Bronchial epithelial cell (primary cell): Measurements from ENCODE around the gene ESPNL. TPM values are rescaled to one million over a fixed set of nuclear protein-coding genes. Genes with fewer than 3 reads are reported as not detected.
A peak's percentile ranks its signal among the peaks of the same experiment; 100 is the strongest.

Experiments used
- DNase-seq: peaks from one replicate; pipeline ENCODE4 v3.0.0-alpha.2; 2010; ENCODE audit warnings: low read depth
- FAIRE-seq: peaks from 2 replicates; lab custom pipeline; 2011; peaks lifted over from hg19 to GRCh38; lab: Jason Lieb, UNC
- H3K27me3 ChIP-seq: 2 replicates; pipeline ENCODE4 v1.5.1; 2011; ENCODE audit warnings: low read length; ENCODE audit not compliant: control insufficient read depth, insufficient read depth
- H3K36me3 ChIP-seq: 2 replicates; pipeline ENCODE4 v1.5.1; 2011; ENCODE audit warnings: low read length; ENCODE audit not compliant: control insufficient read depth, insufficient read depth
- H3K4me3 ChIP-seq: 2 replicates; pipeline ENCODE4 v1.5.1; 2011; ENCODE audit warnings: mild to moderate bottlenecking, low read depth, low read length, control low read depth
- CTCF ChIP-seq: IDR thresholded peaks from 2 replicates; pipeline ENCODE4 v1.5.1; 2011; ENCODE audit warnings: mild to moderate bottlenecking, moderate library complexity, low read length, control low read depth, inconsistent platforms; ENCODE audit not compliant: insufficient read depth, severe bottlenecking
- total RNA-seq: library from RNA; depleted of rRNA; stranded (reverse); fragments of >200 nt; gene quantifications from 2 replicates; pipeline ENCODE4 v1.2.1, GENCODE V29; 2014

The ESPNL gene
- total RNA-seq, 1 donor from 2014 or later: under 0.01 TPM

DNA sequence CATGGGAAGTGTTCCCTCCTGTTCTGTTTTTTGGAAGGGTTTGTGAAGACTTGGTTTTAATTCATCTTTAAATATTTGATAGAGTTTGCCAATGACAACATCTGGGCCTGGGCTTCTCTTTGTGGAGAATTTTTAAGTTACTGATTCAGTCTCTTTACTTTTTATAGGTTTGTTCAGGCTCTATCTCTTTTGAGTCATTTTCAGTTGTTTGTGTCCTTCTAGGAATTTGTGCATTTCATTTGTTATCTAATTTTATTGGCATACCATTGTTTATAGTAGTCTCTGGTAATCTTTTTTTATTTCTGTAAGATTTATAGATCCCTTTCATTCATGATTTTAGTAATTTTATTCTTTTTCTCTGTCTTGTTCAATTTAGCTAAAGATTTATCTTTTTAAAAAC is 24.7 kb upstream of the ESPNL start:
- H3K36me3 ChIP-seq: no peaks in the 10 kb centered on the region
- H3K4me3 ChIP-seq: no peak overlapping the region
- H3K27me3 ChIP-seq: no peaks in the 10 kb centered on the region
- DNase-seq (no peak), FAIRE-seq (no peak)
- TF ChIP-seq CTCF: no peak

DNA sequence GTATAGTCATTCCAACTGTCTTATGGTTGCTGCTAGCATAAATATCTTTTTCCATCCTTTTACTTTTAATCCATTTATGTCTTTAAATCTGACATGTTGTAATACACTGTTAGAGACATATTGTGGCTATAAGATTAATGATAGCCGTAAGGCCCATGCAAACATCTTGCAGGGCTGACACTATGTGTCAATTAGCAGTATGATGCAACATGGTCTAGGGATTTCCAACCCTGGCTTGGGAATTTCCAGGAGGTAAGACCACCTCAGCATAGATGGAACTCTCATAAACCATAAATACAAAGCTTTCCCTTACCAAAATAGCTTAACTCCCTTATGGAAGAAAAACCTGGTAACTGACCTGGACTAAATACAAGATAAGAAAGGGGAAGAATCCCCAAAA is 22.8 kb upstream of the ESPNL start:
- FAIRE-seq (no peak), DNase-seq (no peak)
- H3K27me3 ChIP-seq: no peaks in the 10 kb centered on the region
- peaks cover 8% of the 10 kb centered on the region for H3K36me3 ChIP-seq
- no peak overlapping the region for H3K4me3 ChIP-seq
- TF ChIP-seq CTCF: no peak

DNA sequence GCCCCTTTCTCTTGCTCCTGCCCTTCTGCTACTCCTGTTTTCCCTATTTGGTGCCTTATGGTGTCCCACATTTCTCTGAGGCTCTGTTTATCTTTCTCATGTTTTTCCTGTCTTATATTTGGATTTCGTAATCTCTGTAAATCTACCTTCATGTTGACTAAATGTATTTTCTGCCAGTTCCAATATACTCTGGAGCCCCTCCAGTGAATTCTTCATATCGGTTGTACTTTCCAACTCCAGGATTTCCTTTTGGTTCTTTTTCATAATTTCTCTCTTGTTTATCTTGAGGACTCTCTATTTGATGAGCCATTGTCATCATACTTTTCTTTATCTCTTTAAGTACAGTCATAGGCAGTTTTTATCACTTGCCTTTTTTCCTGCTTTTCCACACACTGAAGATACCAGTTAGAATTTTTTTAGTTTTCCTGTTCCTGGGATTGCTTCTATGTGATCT is 20.2 kb upstream of the ESPNL start:
- Histone ChIP-seq H3K4me3 (no peak overlapping the region), H3K27me3 (no peaks in the 10 kb centered on the region), H3K36me3 (peaks cover 16% of the 10 kb centered on the region)
- no peak for TF ChIP-seq CTCF
- DNase-seq (peak; percentile 5), FAIRE-seq (no peak)

DNA sequence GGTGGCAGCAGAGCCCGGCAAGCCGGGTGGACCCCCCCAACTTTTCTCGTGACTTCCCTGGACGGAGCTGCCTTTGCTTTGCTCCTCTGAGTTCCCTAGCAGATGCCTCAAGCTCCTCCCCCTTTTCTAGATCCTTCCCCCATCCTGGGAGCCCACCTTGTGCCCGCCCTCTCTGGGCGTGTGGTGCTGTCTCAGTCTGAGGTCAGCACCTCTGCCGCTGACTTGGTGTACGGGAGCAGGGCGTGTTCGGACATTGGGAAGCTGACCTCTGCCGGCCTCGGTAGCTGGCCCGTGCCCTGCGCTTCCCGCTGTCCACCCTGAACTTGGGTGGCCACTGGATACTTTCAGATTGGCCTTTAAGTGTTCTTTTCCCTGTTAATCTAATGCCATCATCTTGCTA is 19.6 kb upstream of the ESPNL start:
- TF ChIP-seq CTCF: no peak
- no peak overlapping the region for H3K4me3 ChIP-seq
- peaks cover 16% of the 10 kb centered on the region for H3K36me3 ChIP-seq
- DNase-seq (no peak), FAIRE-seq (no peak)
- no peaks in the 10 kb centered on the region for H3K27me3 ChIP-seq

- TF ChIP-seq CTCF: no peak
- H3K36me3 ChIP-seq: peaks cover 16% of the 10 kb centered on the region
- no peak for DNase-seq
Observed at GRCh38 chr2:238081150-238081549, 19.0 kb upstream of the ESPNL start.

GRCh38 chr2:238081561-238081960 is 18.6 kb upstream of the ESPNL start:
- TF ChIP-seq CTCF: no peak
- Histone ChIP-seq H3K4me3 (no peak overlapping the region), H3K36me3 (peaks cover 16% of the 10 kb centered on the region), H3K27me3 (no peaks in the 10 kb centered on the region)
- DNase-seq: no peak
- FAIRE-seq: no peak

More at GRCh38 chr2:238081150-238081549, 19.0 kb upstream of the ESPNL start:
- Histone ChIP-seq H3K27me3 (no peaks in the 10 kb centered on the region), H3K4me3 (no peak overlapping the region)
- FAIRE-seq: no peak
